Calu3 (cell line): Measurements from ENCODE around the gene TENT4B. TPM values are rescaled to one million over a fixed set of nuclear protein-coding genes. Genes with fewer than 3 reads are reported as not detected.

ENCODE experiments used
- BruUV-seq: library from RNA; stranded (reverse); fragments of 400-500 nt; replicated peaks from 2 replicates; lab custom pipeline; 2021; lab: Mats Ljungman, UMichigan
- CTCF ChIA-PET: fragments of 300-600 bp; sonication (Branson Sonifier 250); formaldehyde crosslinking; loops from one replicate; lab custom pipeline; 2022; ENCODE audit warnings: antibody characterized with exemption; lab: Charles Lee
- DNase-seq: peaks from one replicate; pipeline ENCODE4 v3.0.0; 2022
- H3K27ac Mint-ChIP-seq: one replicate; pipeline ENCODE4 v1.8.0; 2022; ENCODE audit warnings: mixed read lengths; ENCODE audit not compliant: unreplicated experiment
- H3K27me3 Mint-ChIP-seq: one replicate; pipeline ENCODE4 v1.8.0; 2022; ENCODE audit warnings: mixed read lengths; ENCODE audit not compliant: unreplicated experiment
- H3K36me3 Mint-ChIP-seq: one replicate; pipeline ENCODE4 v1.8.0; 2022; ENCODE audit warnings: mild to moderate bottlenecking, moderate library complexity, mixed read lengths; ENCODE audit not compliant: insufficient read depth, unreplicated experiment
- H3K4me1 Mint-ChIP-seq: one replicate; pipeline ENCODE4 v1.8.0; 2022; ENCODE audit warnings: mild to moderate bottlenecking, low read depth, mixed read lengths; ENCODE audit not compliant: unreplicated experiment
- H3K4me3 Mint-ChIP-seq: one replicate; pipeline ENCODE4 v1.8.0; 2022; ENCODE audit warnings: mild to moderate bottlenecking, low read depth, moderate library complexity, mixed read lengths; ENCODE audit not compliant: unreplicated experiment
- H3K9me3 Mint-ChIP-seq: one replicate; pipeline ENCODE4 v1.8.0; 2022; ENCODE audit warnings: low read depth, mixed read lengths; ENCODE audit not compliant: unreplicated experiment
- CTCF ChIP-seq: fragments of 200-600 bp; IDR thresholded peaks from one replicate; pipeline ENCODE4 v1.8.0; 2022; ENCODE audit warnings: antibody characterized with exemption; ENCODE audit not compliant: unreplicated experiment
- intact Hi-C: fragments of 100-400 bp; cut with micrococcal nuclease; formaldehyde crosslinking; loops from one replicate; pipeline ENCODE4 v1.10.0; 2022; ENCODE audit not compliant: unreplicated experiment
- total RNA-seq: library from RNA; stranded (reverse); gene quantifications from 2 replicates; pipeline ENCODE4 v1.2.3, GENCODE V29; 2022

The TENT4B gene
- total RNA-seq, 1 experiment from 2014 or later: 21.7 TPM

- Mint-ChIP-seq H3K27ac (peak overlapping the region; percentile 72), H3K4me3 (peak overlapping the region; percentile 89), H3K4me1 (peaks cover 31% of the 10 kb centered on the region), H3K36me3 (peaks cover 26% of the 10 kb centered on the region), H3K27me3 (no peaks in the 10 kb centered on the region), H3K9me3 (no peaks in the 10 kb centered on the region)
- no TSS peak for BruUV-seq
- intact Hi-C loops: no loop called here
- CTCF ChIA-PET: no interaction called here
- no peak for TF ChIP-seq CTCF
- DNase-seq: no peak
Measured at GRCh38 chr16:50244504-50245416, 91.7 kb downstream of the TENT4B start.

GRCh38 chr16:50245417-50246298 lies 92.6 kb downstream of the TENT4B start:
- Mint-ChIP-seq H3K4me3 (peak overlapping the region; percentile 89), H3K36me3 (peaks cover 26% of the 10 kb centered on the region), H3K27ac (peak overlapping the region; percentile 72), H3K27me3 (no peaks in the 10 kb centered on the region), H3K4me1 (peaks cover 31% of the 10 kb centered on the region), H3K9me3 (no peaks in the 10 kb centered on the region)
- CTCF ChIA-PET: no interaction called here
- peak; percentile 82 for DNase-seq
- peak; percentile 45 for TF ChIP-seq CTCF
- TSS peak; percentile 26 for BruUV-seq
- intact Hi-C loops: no loop called here

- peaks cover 38% of the 10 kb centered on the region for H3K4me1 Mint-ChIP-seq
- peak; percentile 30 for DNase-seq
- no peak for TF ChIP-seq CTCF
- no peaks in the 10 kb centered on the region for H3K9me3 Mint-ChIP-seq
- no TSS peak for BruUV-seq
- CTCF ChIA-PET: no interaction called here
- intact Hi-C loops: no loop called here
- H3K27ac Mint-ChIP-seq: peak overlapping the region; percentile 24
- peak overlapping the region; percentile 89 for H3K4me3 Mint-ChIP-seq
- peaks cover 26% of the 10 kb centered on the region for H3K36me3 Mint-ChIP-seq
- no peaks in the 10 kb centered on the region for H3K27me3 Mint-ChIP-seq
Measured at GRCh38 chr16:50246299-50247122, 93.4 kb downstream of the TENT4B start.
